GM15510 (cell line): Measurements from ENCODE around the gene GABARAP.

Experiments
- POLR2A ChIP-seq: IDR thresholded peaks from 3 replicates; pipeline ENCODE4 v1.6.1; 2011; ENCODE audit warnings: borderline replicate concordance; ENCODE audit not compliant: insufficient read length; ENCODE audit errors: extremely low read depth

The GABARAP gene

DNA sequence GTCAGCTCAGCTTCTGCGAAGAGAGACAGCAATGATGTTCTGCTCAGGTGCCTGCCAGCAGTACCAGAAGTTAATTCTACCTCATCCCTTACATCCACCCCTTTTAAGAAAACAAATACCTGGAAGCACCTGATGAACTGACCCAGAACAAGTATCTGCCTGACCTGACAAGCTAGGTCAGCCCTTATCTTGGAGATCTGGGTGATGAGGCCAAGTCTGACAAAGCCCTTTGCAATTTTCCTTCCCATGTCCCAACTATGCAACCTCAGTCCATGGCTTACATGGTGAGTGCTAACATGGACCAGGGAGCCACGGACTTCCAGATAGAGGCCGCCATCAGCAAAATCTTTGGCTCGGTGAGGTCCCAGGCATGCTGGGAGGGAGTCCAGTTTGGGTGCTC is 18.9 kb downstream of the GABARAP start:
- no peak for TF ChIP-seq POLR2A

GRCh38 chr17:7222972-7223292 is 19.3 kb downstream of the GABARAP start:
- no peak for TF ChIP-seq POLR2A

DNA sequence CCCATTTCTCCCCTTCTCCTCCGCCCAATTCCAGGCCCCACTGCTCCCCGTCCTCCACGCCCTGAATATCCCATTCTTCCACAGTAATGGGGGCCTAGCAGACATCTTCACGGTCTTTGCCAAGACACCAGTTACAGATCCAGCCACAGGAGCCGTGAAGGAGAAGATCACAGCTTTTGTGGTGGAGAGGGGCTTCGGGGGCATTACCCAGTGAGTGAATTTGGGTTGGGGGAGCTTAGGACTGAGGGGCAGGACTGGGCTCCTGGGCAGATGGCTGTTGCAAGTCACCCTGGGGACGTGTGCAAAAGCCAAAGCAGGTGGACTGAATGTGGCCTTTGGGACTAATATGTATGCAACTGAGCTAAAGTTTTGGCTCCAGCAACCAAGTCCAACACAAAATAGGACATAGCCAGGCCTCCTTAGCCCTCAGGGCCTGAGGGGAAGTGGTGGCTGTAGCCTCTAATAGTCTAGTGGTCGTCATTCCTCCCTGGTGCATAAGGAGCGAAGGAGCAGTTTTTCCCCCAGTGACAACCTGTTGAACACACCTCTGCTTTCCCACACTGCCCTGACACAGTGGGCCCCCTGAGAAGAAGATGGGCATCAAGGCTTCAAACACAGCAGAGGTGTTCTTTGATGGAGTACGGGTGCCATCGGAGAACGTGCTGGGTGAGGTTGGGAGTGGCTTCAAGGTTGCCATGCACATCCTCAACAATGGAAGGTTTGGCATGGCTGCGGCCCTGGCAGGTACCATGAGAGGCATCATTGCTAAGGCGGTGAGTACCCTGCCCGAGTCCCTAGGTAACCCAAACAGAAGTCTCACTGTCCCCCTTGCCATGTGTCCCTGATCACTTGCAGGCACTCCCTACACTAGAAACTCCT is 19.9 kb downstream of the GABARAP start:
- TF ChIP-seq POLR2A: peak; percentile 13

- no peak for TF ChIP-seq POLR2A
Observed at GRCh38 chr17:7221278-7222092, 20.8 kb downstream of the GABARAP start.

DNA sequence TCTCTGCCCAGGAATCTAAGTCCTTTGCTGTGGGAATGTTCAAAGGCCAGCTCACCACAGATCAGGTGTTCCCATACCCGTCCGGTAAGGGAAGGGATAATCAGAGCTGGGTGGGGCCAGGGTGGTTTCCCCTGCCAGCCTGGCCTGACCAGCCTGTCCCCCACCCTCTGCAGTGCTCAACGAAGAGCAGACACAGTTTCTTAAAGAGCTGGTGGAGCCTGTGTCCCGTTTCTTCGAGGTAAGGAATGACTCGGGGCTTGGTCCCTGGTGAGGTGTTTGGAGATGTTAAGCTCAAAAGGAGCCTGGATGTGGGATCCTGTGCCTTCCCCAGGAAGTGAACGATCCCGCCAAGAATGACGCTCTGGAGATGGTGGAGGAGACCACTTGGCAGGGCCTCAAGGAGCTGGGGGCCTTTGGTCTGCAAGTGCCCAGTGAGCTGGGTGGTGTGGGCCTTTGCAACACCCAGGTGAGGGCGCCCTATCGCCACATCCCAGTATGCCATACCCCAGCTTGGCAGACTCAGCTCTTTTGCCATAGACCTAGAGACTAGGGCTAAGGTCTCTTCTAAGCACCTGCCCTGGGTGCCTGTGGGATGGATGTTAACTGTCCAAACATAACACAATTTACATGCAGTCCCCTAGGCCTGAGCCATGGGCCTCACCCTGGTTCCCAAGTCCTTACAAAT is 21.5 kb downstream of the GABARAP start:
- no peak for TF ChIP-seq POLR2A

DNA sequence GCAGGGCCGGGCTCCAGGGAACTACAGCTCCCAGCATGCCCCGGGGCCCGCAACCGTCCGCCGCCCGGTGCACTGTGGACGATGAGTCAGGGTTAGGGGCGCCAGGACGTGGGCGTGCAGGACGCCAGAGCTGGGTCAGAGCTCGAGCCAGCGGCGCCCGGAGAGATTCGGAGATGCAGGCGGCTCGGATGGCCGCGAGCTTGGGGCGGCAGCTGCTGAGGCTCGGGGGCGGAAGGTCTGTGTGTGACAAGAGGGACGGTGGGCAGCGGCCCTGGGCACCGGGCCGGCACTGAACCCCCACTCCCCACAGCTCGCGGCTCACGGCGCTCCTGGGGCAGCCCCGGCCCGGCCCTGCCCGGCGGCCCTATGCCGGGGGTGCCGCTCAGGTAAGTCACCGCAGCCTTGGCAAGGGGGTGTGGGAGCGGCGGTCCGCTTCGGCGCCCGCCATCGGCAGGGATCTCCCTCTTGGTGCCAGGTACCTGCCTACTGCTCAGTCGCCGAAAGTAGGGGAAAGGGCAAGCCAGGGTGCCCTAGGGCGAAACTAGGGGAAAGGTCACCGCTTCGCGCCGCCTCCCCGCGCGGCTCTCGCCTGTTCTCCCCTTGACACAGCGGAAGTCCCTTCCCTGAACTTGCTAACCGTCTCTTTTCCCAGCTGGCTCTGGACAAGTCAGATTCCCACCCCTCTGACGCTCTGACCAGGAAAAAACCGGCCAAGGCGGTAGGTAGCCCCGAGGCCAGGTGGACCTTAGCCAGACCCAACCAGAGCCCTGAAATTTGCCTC is 22.2 kb downstream of the GABARAP start, which contains the start of the genes ACADVL and DLG4:
Gene ACADVL (plus strand): TSS at position 127 of the 781 bp plus-strand sequence. CDS start 47 bp downstream, at position 174.
Gene DLG4 (minus strand): TSS at position 25 of the 781 bp plus-strand sequence.
- TF ChIP-seq POLR2A: peak; percentile 76

- TF ChIP-seq POLR2A: no peak
Observed at GRCh38 chr17:7219229-7219811, 22.9 kb downstream of the GABARAP start.

- no peak for TF ChIP-seq POLR2A
Observed at GRCh38 chr17:7218758-7219157, 23.5 kb downstream of the GABARAP start.

DNA sequence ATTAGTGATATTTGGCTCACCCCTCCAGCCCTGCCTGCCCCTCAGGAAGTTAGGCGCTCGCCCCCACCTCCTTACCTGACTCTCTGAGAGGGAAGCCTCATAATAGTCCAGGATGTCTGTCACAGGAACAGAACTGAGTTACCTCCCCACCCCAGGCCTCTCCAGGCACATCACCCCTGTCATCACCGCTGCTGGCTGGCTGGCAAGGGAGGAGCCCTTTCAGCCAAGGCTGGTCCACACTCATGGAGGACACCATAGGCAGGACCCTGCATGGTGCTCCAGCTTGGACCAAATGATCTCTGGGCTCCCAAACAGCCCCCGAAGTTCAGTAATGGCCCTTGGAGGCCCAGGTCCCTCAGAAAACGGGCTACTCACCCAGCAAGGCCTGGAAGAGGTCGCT is 24.1 kb downstream of the GABARAP start:
- no peak for TF ChIP-seq POLR2A

- TF ChIP-seq POLR2A: no peak
Observed at GRCh38 chr17:7217113-7217987, 24.9 kb downstream of the GABARAP start.

GRCh38 chr17:7216242-7217112 is 25.8 kb downstream of the GABARAP start:
- no peak for TF ChIP-seq POLR2A

DNA sequence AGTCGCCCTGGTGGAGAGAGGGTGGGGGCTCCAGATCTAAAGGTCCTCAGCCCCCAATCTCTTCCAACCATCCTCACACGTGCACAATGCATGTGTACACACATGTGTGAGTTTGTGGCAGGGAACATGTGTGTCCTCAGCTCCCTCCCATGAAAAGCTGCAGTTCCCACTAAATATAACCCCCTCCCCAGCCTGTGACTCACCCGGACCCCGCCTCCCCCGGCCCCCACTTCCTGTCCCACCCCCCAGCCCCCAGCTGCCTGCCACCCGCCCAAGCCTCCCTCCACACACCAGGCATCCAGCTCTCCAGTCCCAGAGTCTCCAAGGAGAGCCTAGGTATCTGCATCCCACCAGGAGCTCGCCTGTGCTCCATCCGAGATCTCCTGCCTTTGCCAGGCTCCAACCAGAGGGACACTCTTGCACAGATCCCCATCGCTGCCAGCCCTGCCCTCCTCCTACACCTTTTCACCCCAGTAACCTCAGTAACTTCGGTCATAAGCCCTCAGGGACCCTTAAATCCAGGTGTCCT is 26.5 kb downstream of the GABARAP start:
- TF ChIP-seq POLR2A: no peak
